ENCODE results near the gene LDOC1.

GRCh38 chrX:141183000-141183399 is 6.1 kb upstream of the LDOC1 start:
- TF ChIP-seq POLR2A (IDR thresholded peaks at IDR 0.05) (no peak), CTCF (IDR thresholded peaks at IDR 0.05) (no peak), POLR2AphosphoS5 (IDR thresholded peaks at IDR 0.05) (no peak), EP300 (IDR thresholded peaks at IDR 0.05; ENCODE audit: low read depth) (no peak)

Measured in transverse colon (tissue), 4 donors.